ENCODE data around the gene TBCD.

The TBCD gene

GRCh38 chr17:82751571-82752370 is at the start of gene TBCD:
TBCD (plus strand) TSS chr17:82752065; CDS start chr17:82752194, 129 bp downstream.
- peak; percentile 59 to 78 for DNase-seq (ENCODE audit: low read depth in 2 of 2, low spot score in 1 of 2)

GRCh38 chr17:82702231-82702927 is 49.5 kb upstream of the TBCD start:
- DNase-seq (ENCODE audit: low read depth in 2 of 2, low spot score in 1 of 2): no peak

GRCh38 chr17:82703036-82703745 is 48.7 kb upstream of the TBCD start:
- no peak for DNase-seq (ENCODE audit: low read depth in 2 of 2, low spot score in 1 of 2)

GRCh38 chr17:82703935-82704865 is 47.7 kb upstream of the TBCD start:
- DNase-seq (ENCODE audit: low read depth in 2 of 2, low spot score in 1 of 2): no peak

- DNase-seq (ENCODE audit: low read depth in 2 of 2, low spot score in 1 of 2): no peak
These were observed 47.0 kb upstream of the TBCD start for GRCh38 chr17:82704886-82705285.

GRCh38 chr17:82705756-82706155 is 46.1 kb upstream of the TBCD start:
- DNase-seq (ENCODE audit: low read depth in 2 of 2, low spot score in 1 of 2): no peak

- no peak for DNase-seq (ENCODE audit: low read depth in 2 of 2, low spot score in 1 of 2)
These were observed 42.7 kb upstream of the TBCD start for GRCh38 chr17:82709024-82709675.

GRCh38 chr17:82709676-82710498 is 42.0 kb upstream of the TBCD start:
- no peak for DNase-seq (ENCODE audit: low read depth in 2 of 2, low spot score in 1 of 2)

- no peak for DNase-seq (ENCODE audit: low read depth in 2 of 2, low spot score in 1 of 2)
These were observed 41.2 kb upstream of the TBCD start for GRCh38 chr17:82710499-82711232.

- no peak for DNase-seq (ENCODE audit: low read depth in 2 of 2, low spot score in 1 of 2)
These were observed 38.7 kb upstream of the TBCD start for GRCh38 chr17:82713071-82713723.

- peak; percentile 77 to 84 for DNase-seq (ENCODE audit: low read depth in 2 of 2, low spot score in 1 of 2)
These were observed 35.5 kb upstream of the TBCD start, which contains the start of gene FN3KRP for GRCh38 chr17:82716203-82717010. FN3KRP (plus strand) TSS chr17:82716706; CDS start chr17:82716756, 50 bp downstream.

GRCh38 chr17:82718986-82719685 is 32.7 kb upstream of the TBCD start:
- no peak for DNase-seq (ENCODE audit: low read depth in 2 of 2, low spot score in 1 of 2)

GRCh38 chr17:82720204-82720603 is 31.7 kb upstream of the TBCD start:
- no peak for DNase-seq (ENCODE audit: low read depth in 2 of 2, low spot score in 1 of 2)

- DNase-seq (ENCODE audit: low read depth in 2 of 2, low spot score in 1 of 2): no peak
These were observed 29.4 kb upstream of the TBCD start for GRCh38 chr17:82722341-82723013.

- DNase-seq (ENCODE audit: low read depth in 2 of 2, low spot score in 1 of 2): no peak
These were observed 28.6 kb upstream of the TBCD start for GRCh38 chr17:82723169-82723807.

- no peak for DNase-seq (ENCODE audit: low read depth in 2 of 2, low spot score in 1 of 2)
These were observed 25.4 kb upstream of the TBCD start for GRCh38 chr17:82726427-82726826.
